HL-60 (cell line): Measurements from ENCODE around the gene CXCL6.

Experiments
- DNase-seq, 2 experiments: peaks; one replicate each; pipeline ENCODE4 v3.0.0-alpha.2; 2010 to 2020; ENCODE audit warnings: low read depth in 1 of 2, low spot score in 1 of 2
- H3K27ac ChIP-seq: fragments of 250-450 bp; sonication (Bioruptor Pico); replicated peaks from 2 replicates; pipeline ENCODE4 v1.5.1; 2020; ENCODE audit warnings: mild to moderate bottlenecking, moderate library complexity
- H3K27me3 ChIP-seq: fragments of 250-450 bp; sonication (Bioruptor Pico); 2 replicates; pipeline ENCODE4 v1.5.1; 2021; ENCODE audit warnings: mild to moderate bottlenecking, moderate library complexity; ENCODE audit not compliant: insufficient read depth, poor library complexity, severe bottlenecking
- H3K4me3 ChIP-seq: replicated peaks from 2 replicates; pipeline ENCODE4 v1.5.1; 2011; ENCODE audit warnings: mild to moderate bottlenecking, control low read depth, low read length; ENCODE audit not compliant: insufficient read depth
- GABPA ChIP-seq: IDR thresholded peaks from 2 replicates; pipeline ENCODE4 v1.6.1; 2012; ENCODE audit warnings: low read depth
- POLR2AphosphoS5 ChIP-seq: IDR thresholded peaks from 2 replicates; pipeline ENCODE4 v1.6.1; 2012; ENCODE audit warnings: low read depth
- SPI1 ChIP-seq: IDR thresholded peaks from 2 replicates; pipeline ENCODE4 v1.6.1; 2012; ENCODE audit warnings: low read depth, mild to moderate bottlenecking, borderline replicate concordance
- TF ChIP-seq, protein P1 (sequence below): IDR thresholded peaks from one replicate; pipeline ENCODE4 v1.5.1; 2011; ENCODE audit warnings: low read length, control low read depth, inconsistent platforms; ENCODE audit not compliant: insufficient read depth
- TF ChIP-seq, protein P2 (sequence below): IDR thresholded peaks from 2 replicates; pipeline ENCODE4 v1.6.1; 2012; ENCODE audit warnings: low read depth; ENCODE audit not compliant: insufficient replicate concordance

Gene CXCL6

GRCh38 chr4:73868206-73869129 is 32.0 kb downstream of the CXCL6 start:
- Histone ChIP-seq H3K27me3 (no peaks in the 10 kb centered on the region), H3K4me3 (no peak overlapping the region), H3K27ac (no peak overlapping the region)
- TF ChIP-seq SPI1 (no peak), GABPA (no peak), POLR2AphosphoS5 (no peak)
- TF ChIP-seq, protein P1, sequence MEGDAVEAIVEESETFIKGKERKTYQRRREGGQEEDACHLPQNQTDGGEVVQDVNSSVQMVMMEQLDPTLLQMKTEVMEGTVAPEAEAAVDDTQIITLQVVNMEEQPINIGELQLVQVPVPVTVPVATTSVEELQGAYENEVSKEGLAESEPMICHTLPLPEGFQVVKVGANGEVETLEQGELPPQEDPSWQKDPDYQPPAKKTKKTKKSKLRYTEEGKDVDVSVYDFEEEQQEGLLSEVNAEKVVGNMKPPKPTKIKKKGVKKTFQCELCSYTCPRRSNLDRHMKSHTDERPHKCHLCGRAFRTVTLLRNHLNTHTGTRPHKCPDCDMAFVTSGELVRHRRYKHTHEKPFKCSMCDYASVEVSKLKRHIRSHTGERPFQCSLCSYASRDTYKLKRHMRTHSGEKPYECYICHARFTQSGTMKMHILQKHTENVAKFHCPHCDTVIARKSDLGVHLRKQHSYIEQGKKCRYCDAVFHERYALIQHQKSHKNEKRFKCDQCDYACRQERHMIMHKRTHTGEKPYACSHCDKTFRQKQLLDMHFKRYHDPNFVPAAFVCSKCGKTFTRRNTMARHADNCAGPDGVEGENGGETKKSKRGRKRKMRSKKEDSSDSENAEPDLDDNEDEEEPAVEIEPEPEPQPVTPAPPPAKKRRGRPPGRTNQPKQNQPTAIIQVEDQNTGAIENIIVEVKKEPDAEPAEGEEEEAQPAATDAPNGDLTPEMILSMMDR: no peak
- TF ChIP-seq, protein P2, sequence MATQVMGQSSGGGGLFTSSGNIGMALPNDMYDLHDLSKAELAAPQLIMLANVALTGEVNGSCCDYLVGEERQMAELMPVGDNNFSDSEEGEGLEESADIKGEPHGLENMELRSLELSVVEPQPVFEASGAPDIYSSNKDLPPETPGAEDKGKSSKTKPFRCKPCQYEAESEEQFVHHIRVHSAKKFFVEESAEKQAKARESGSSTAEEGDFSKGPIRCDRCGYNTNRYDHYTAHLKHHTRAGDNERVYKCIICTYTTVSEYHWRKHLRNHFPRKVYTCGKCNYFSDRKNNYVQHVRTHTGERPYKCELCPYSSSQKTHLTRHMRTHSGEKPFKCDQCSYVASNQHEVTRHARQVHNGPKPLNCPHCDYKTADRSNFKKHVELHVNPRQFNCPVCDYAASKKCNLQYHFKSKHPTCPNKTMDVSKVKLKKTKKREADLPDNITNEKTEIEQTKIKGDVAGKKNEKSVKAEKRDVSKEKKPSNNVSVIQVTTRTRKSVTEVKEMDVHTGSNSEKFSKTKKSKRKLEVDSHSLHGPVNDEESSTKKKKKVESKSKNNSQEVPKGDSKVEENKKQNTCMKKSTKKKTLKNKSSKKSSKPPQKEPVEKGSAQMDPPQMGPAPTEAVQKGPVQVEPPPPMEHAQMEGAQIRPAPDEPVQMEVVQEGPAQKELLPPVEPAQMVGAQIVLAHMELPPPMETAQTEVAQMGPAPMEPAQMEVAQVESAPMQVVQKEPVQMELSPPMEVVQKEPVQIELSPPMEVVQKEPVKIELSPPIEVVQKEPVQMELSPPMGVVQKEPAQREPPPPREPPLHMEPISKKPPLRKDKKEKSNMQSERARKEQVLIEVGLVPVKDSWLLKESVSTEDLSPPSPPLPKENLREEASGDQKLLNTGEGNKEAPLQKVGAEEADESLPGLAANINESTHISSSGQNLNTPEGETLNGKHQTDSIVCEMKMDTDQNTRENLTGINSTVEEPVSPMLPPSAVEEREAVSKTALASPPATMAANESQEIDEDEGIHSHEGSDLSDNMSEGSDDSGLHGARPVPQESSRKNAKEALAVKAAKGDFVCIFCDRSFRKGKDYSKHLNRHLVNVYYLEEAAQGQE: no peak
- no peak for DNase-seq

- no peak for DNase-seq
- Histone ChIP-seq H3K27ac (no peak within 1 kb of the TSS), H3K4me3 (no peak within 1 kb of the TSS), H3K27me3 (no peaks in the 10 kb centered on the region)
- TF ChIP-seq, protein P1: no peak
- TF ChIP-seq, protein P2: no peak
- TF ChIP-seq POLR2AphosphoS5 (no peak), SPI1 (no peak), GABPA (no peak)
These were observed 32.9 kb downstream of the CXCL6 start, which contains the start of gene CXCL1 for GRCh38 chr4:73869130-73870055. TSS of gene CXCL1 (plus strand) at chr4:73869393. CDS start at chr4:73869471, 78 bp downstream.

DNA sequence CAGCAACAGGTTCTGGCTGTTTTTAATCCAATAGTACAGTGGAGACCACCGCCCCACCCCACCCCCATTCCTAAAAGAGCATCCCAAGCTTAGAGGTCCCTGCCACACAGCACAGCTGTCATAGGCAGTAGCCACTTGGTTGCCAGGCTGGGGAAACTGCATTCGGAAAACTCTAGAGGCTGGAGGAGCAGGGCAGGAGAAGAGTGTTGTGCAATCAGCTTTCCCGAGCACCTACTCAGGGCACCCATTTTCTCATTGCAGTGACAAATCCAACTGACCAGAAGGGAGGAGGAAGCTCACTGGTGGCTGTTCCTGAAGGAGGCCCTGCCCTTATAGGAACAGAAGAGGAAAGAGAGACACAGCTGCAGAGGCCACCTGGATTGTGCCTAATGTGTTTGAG is 33.8 kb downstream of the CXCL6 start:
- Histone ChIP-seq H3K4me3 (no peak overlapping the region), H3K27me3 (no peaks in the 10 kb centered on the region), H3K27ac (no peak overlapping the region)
- DNase-seq: peak in 1 of 2 experiments; percentile 55
- TF ChIP-seq POLR2AphosphoS5 (no peak), SPI1 (no peak), GABPA (no peak)
- TF ChIP-seq, protein P2: no peak
- TF ChIP-seq, protein P1: no peak
